ENCODE data around the gene BTRC.

Gene BTRC

DNA sequence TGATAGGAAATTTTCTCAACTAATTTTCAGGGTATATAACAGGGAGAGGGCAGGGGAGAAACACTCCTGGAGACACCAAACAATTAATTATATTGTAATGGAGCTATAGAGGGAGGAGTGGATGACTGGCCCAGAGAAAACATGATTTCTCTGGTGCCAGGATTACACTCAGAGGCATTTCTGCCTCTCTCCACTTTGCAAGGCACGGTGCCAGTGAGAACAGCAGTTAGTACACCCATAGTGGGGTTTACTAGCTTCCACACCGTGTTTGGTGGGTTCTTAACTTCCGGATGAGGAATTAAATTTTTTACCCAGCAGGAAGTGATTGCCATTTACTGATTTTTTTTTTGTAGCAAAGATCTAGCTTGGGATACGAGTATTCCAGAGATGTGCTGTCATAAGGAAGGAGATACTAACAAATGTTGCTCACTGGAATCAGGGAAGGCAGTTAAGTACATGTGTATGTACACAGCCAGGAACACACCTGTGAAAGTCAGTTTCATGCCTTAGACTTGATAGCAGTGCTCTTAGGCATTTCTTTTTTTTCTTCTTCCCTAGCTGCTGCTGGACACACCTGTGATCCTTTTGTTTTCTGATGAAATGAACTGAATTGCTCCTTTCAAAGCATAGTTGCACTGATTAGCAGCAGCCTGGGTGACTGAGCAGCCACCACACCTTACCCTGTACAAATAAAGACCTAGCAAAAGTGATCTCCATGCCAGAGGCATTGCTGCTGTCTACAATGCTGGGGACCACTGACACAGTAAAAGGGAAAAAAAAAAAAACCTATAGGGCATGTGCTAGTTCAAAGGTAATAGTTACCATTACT is 176.0 kb downstream of the BTRC start:
- TF ChIP-seq, protein P1, sequence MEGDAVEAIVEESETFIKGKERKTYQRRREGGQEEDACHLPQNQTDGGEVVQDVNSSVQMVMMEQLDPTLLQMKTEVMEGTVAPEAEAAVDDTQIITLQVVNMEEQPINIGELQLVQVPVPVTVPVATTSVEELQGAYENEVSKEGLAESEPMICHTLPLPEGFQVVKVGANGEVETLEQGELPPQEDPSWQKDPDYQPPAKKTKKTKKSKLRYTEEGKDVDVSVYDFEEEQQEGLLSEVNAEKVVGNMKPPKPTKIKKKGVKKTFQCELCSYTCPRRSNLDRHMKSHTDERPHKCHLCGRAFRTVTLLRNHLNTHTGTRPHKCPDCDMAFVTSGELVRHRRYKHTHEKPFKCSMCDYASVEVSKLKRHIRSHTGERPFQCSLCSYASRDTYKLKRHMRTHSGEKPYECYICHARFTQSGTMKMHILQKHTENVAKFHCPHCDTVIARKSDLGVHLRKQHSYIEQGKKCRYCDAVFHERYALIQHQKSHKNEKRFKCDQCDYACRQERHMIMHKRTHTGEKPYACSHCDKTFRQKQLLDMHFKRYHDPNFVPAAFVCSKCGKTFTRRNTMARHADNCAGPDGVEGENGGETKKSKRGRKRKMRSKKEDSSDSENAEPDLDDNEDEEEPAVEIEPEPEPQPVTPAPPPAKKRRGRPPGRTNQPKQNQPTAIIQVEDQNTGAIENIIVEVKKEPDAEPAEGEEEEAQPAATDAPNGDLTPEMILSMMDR (IDR thresholded peaks at IDR 0.05): no peak

DNA sequence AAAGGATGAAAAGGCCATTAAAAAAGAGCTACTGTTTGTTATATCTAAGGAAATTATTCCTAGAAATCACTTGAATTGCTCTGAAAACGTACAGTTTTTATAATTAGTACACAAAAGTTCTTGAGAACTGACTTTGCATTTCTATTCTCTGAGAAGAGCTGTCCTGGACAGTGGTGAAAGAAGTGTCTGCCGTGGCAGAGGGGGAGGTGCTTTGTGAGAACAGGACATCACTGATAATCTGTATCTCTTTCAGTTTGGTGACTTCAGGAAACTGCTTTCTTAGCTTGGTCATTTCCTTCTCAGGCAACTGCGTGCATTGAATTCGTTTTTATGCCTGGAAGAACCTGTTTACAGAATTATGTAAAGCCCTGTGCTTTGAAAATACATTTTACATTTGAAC is 182.0 kb downstream of the BTRC start:
- TF ChIP-seq, protein P1 (IDR thresholded peaks at IDR 0.05): no peak

DNA sequence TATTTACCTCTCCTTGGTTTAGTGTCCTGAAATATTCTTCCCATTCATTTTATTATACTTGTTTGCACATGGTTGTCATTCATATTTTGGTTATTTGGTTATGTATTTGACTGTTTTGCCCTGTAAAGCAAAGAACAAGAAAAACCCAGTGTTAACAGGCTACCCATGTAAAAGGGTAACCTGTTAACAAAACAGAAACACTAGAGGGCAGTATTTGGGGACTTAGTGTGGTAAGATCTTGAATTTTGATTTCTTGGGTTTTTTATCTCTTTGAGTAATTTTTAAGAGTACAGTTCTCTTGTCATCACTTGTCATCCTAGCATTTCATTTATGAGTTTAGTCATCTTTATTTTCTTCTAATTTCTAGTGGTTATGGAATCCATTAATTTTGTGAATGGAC is 182.8 kb downstream of the BTRC start:
- TF ChIP-seq, protein P1 (IDR thresholded peaks at IDR 0.05): peak; percentile 76

DNA sequence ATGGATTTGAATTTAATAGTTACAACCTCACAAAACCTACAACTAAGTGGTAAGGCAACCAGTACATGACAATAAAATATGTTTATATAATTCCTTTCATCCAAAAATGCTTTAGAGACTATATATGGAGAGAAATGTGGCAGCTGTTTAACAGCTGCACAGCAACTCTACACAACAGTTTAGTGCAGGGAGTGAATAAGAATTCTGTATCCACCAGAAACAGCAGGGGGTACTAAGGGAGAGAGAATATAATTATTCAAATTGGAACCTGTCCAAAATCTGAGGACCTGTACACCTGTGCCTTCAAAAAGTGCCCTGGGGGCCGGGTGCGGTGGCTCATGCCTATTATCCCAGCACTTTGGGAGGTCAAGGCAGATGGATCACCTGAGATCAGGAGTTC is 184.5 kb downstream of the BTRC start:
- TF ChIP-seq, protein P1 (IDR thresholded peaks at IDR 0.05): no peak

DNA sequence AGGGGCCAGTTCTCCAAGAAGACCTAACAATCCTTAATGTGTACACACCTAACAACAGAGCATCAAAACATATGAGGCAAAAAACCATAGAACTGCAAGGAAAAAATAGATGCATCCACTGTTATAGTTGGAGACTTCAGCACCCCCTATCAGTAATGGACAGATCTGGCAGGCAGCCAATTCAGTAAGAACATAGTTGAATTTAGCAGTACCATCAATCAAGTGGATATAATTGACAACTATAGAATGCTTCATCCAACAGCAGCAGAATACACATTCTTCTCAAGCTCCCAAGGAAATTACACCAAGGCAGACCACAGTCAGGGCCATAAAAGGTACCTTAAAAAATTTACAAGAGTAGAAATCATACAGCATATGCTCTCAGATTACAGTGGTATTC is 191.9 kb downstream of the BTRC start:
- TF ChIP-seq, protein P1 (IDR thresholded peaks at IDR 0.05): no peak

DNA sequence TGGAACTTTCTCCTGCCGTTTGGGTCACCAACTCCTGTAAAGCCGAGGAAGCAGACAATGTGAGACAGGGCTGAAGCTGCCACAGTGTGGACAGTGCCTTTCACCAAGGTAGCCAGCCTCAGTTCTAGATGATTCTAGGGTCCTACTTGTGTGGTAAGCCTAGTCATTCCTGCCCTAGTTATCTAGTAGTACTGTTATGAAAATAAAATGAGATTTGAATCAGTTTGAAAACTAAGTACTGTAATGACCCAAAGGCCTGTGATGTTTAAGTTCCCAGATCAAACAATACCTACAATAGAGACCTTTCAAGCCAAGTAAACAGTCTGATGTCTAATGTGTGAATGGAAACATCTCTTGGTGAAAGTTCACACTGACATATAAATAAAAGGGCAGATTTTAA is 197.0 kb downstream of the BTRC start:
- TF ChIP-seq, protein P1 (IDR thresholded peaks at IDR 0.05): no peak

DNA sequence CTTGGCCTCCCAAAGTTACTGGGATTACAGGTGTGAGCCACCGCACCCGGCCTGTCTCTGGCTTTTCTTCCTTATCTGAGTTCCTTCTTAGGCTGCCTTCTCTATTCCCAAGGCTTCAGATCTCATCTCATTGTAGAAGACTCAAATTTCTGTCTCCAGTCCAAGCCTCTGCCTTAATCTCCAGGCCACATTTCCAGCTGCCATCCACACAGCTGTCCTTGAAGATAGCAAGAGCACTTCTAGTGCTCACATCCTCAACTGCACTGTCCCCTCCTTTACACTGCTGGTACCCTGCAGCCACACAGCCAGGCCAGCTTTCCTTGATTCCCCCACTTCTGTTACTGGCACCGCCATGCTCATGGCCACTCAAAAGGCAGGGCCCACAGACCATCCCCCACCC is 198.5 kb downstream of the BTRC start:
- TF ChIP-seq, protein P1 (IDR thresholded peaks at IDR 0.05): no peak
